ENCODE results near the gene ZBTB21.

- TF ChIP-seq EZH2phosphoT487 (IDR thresholded peaks at IDR 0.05; ENCODE audit: insufficient read depth, low read depth) (no peak), EZH2 (IDR thresholded peaks at IDR 0.05; ENCODE audit: insufficient read depth, poor library complexity, severe bottlenecking) (no peak)
These were observed 47.0 kb upstream of the ZBTB21 start for GRCh38 chr21:42056996-42057689.

Data from GM23248 (cell line).